ENCODE results near the gene TTYH1. TPM values are rescaled to one million over a fixed set of nuclear protein-coding genes. Genes with fewer than 3 reads are reported as not detected.

TTYH1 gene
- total RNA-seq, 3 donors from 2014 or later, result 0.55 to 8.7 (median 1.3) TPM

- TF ChIP-seq CTCF (IDR thresholded peaks at IDR 0.05), result no peak
- H3K4me1 ChIP-seq (ENCODE audit: low read depth), result peaks cover 8% of the 10 kb centered on the region
- no peak for ATAC-seq
- no peaks in the 10 kb centered on the region for H3K9me3 ChIP-seq
- H3K36me3 ChIP-seq (ENCODE audit: low read depth), result no peaks in the 10 kb centered on the region
- no peak overlapping the region for H3K4me3 ChIP-seq
- no peak for DNase-seq
- intact Hi-C loops (cut with DNase I, micrococcal nuclease), result no loop called here
Measured at GRCh38 chr19:54427586-54427985, 12.3 kb downstream of the TTYH1 start.

- TF ChIP-seq CTCF (IDR thresholded peaks at IDR 0.05), result no peak
- Histone ChIP-seq H3K4me3 (no peak overlapping the region), H3K4me1 (ENCODE audit: low read depth) (peaks cover 8% of the 10 kb centered on the region), H3K36me3 (ENCODE audit: low read depth) (no peaks in the 10 kb centered on the region), H3K9me3 (no peaks in the 10 kb centered on the region)
- intact Hi-C loops (cut with DNase I, micrococcal nuclease), result no loop called here
- no peak for ATAC-seq
- DNase-seq, result no peak
Measured at GRCh38 chr19:54428323-54429175, 13.3 kb downstream of the TTYH1 start.

- no peaks in the 10 kb centered on the region for H3K36me3 ChIP-seq (ENCODE audit: low read depth)
- intact Hi-C loops (cut with DNase I, micrococcal nuclease), result no loop called here
- H3K9me3 ChIP-seq, result no peaks in the 10 kb centered on the region
- no peak for TF ChIP-seq CTCF (IDR thresholded peaks at IDR 0.05)
- ATAC-seq, result no peak
- H3K4me3 ChIP-seq, result no peak overlapping the region
- DNase-seq, result no peak
- peaks cover 8% of the 10 kb centered on the region for H3K4me1 ChIP-seq (ENCODE audit: low read depth)
Measured at GRCh38 chr19:54429176-54429495, 13.9 kb downstream of the TTYH1 start.

GRCh38 chr19:54429545-54430227 lies 14.4 kb downstream of the TTYH1 start:
- Histone ChIP-seq H3K4me1 (ENCODE audit: low read depth) (peaks cover 8% of the 10 kb centered on the region), H3K4me3 (no peak overlapping the region), H3K9me3 (no peaks in the 10 kb centered on the region), H3K36me3 (ENCODE audit: low read depth) (no peaks in the 10 kb centered on the region)
- ATAC-seq (no peak), DNase-seq (no peak)
- intact Hi-C loops (cut with DNase I, micrococcal nuclease), result no loop called here
- TF ChIP-seq CTCF (IDR thresholded peaks at IDR 0.05), result no peak

GRCh38 chr19:54430306-54431254 lies 15.3 kb downstream of the TTYH1 start:
- peak; percentile 74 for ATAC-seq
- H3K4me1 ChIP-seq (ENCODE audit: low read depth), result peaks cover 8% of the 10 kb centered on the region
- no peaks in the 10 kb centered on the region for H3K36me3 ChIP-seq (ENCODE audit: low read depth)
- TF ChIP-seq CTCF (IDR thresholded peaks at IDR 0.05), result no peak
- peak in 2 of 3 donors; percentile 52 to 71 for DNase-seq
- intact Hi-C loops (cut with DNase I, micrococcal nuclease), result no loop called here
- H3K9me3 ChIP-seq, result no peaks in the 10 kb centered on the region
- H3K4me3 ChIP-seq, result no peak overlapping the region
